ENCODE results near the gene ABCA12. TPM values are rescaled to one million over a fixed set of nuclear protein-coding genes. Genes with fewer than 3 reads are reported as not detected.

Gene ABCA12
- total RNA-seq, 1 experiment from 2014 or later: 1.3 TPM

- peak overlapping the region; percentile 58; the same call in 1 of the 2 replicates for H3K4me2 ChIP-seq (ENCODE audit: low read length)
- no peaks in the 10 kb centered on the region for H3K79me2 ChIP-seq (ENCODE audit: insufficient read depth, low read length)
- no peaks in the 10 kb centered on the region for H4K20me1 ChIP-seq (ENCODE audit: insufficient read depth)
- H3K4me3 ChIP-seq (replicated peaks in 1 of 2; ENCODE audit: low read depth in 1 of 2, low read length in 2 of 2): no peak overlapping the region
- no peaks in the 10 kb centered on the region for H3K9me3 ChIP-seq (ENCODE audit: control insufficient read depth in 1 of 2, insufficient read depth in 1 of 2, low read depth in 1 of 2, low read length in 2 of 2)
- H3K4me1 ChIP-seq (ENCODE audit: control insufficient read depth in 1 of 2, insufficient read depth in 2 of 2, low read length in 2 of 2): peaks cover 23 to 29% of the 10 kb centered on the region in 2 experiments
- TF ChIP-seq SP1 (IDR thresholded peaks at IDR 0.05; ENCODE audit: low read depth): no peak
- TF ChIP-seq ATF3 (IDR thresholded peaks at IDR 0.05): no peak
- no peak for TF ChIP-seq RAD21 (IDR thresholded peaks at IDR 0.05; ENCODE audit: low read depth)
- TF ChIP-seq CTCF (IDR thresholded peaks at IDR 0.05 in 2 of 3, conservative IDR thresholded peaks at IDR 0.05 in 1 of 3; ENCODE audit: borderline replicate concordance in 1 of 3, insufficient read depth in 1 of 3, low read depth in 2 of 3, low read length in 2 of 3): no peak
- no peak for TF ChIP-seq ZFX (IDR thresholded peaks at IDR 0.05)
- no peak for TF ChIP-seq CBX3 (IDR thresholded peaks at IDR 0.05; ENCODE audit: low read depth)
- TF ChIP-seq REST (IDR thresholded peaks at IDR 0.05; ENCODE audit: low read depth): no peak
- no peak for TF ChIP-seq CEBPB (IDR thresholded peaks at IDR 0.05; ENCODE audit: low read depth)
- TF ChIP-seq MAX (IDR thresholded peaks at IDR 0.05): no peak
- TF ChIP-seq ZNF274 (IDR thresholded peaks at IDR 0.05; ENCODE audit: low read depth, low read length): no peak
- no peak for TF ChIP-seq EZH2 (IDR thresholded peaks at IDR 0.05)
- TF ChIP-seq SIN3A (IDR thresholded peaks at IDR 0.05; ENCODE audit: low read depth): no peak
- no peak for TF ChIP-seq EGR1 (IDR thresholded peaks at IDR 0.05; ENCODE audit: low read depth)
- TF ChIP-seq YY1 (IDR thresholded peaks at IDR 0.05; ENCODE audit: extremely low read depth, insufficient replicate concordance, low read depth, low read length): no peak
- TF ChIP-seq JUND (IDR thresholded peaks at IDR 0.05): no peak
- TF ChIP-seq FOSL1 (IDR thresholded peaks at IDR 0.05; ENCODE audit: low read depth): no peak
- TF ChIP-seq ZBTB33 (IDR thresholded peaks at IDR 0.05; ENCODE audit: extremely low read depth, insufficient replicate concordance, low read length): no peak
- ChIA-PET POLR2A (interaction anchor here (0.7 kb wide), 1 partner anchor 97 kb away, joined by 3 read pairs; no protein-coding TSS in a partner anchor), CTCF (no interaction called here), RAD21 (ENCODE audit: low non-redundant PET in 1 of 2, low total read pairs in 2 of 2, uncharacterized antibody in 2 of 2, unreplicated experiment in 2 of 2) (no interaction called here)
- intact Hi-C loops (cut with micrococcal nuclease): no loop called here
- H3K27ac ChIP-seq (ENCODE audit: low read depth, low read length): no peak overlapping the region; the same call in 1 of the 2 replicates
- H2AFZ ChIP-seq (ENCODE audit: low read depth, low read length, poor library complexity, severe bottlenecking): peak overlapping the region; percentile 87
- ATAC-seq (no peak), DNase-seq (ENCODE audit: low read depth, low spot score) (no peak)
- no peaks in the 10 kb centered on the region for H3K9me2 ChIP-seq (ENCODE audit: insufficient read depth)
- no TSS peak for BruUV-seq (replicated peaks)
- no peaks in the 10 kb centered on the region for H3K36me3 ChIP-seq (ENCODE audit: control insufficient read depth in 1 of 2, insufficient read depth in 2 of 2, low read length in 2 of 2)
- H3K27me3 ChIP-seq (ENCODE audit: insufficient read depth, low read length): no peaks in the 10 kb centered on the region
- H3K9ac ChIP-seq (ENCODE audit: low read length): no peak overlapping the region
Observed at GRCh38 chr2:215136669-215137328, 1.6 kb downstream of the ABCA12 start.

Data from HCT116 (cell line).